ENCODE measurements around the gene AOPEP.

The AOPEP gene

DNA sequence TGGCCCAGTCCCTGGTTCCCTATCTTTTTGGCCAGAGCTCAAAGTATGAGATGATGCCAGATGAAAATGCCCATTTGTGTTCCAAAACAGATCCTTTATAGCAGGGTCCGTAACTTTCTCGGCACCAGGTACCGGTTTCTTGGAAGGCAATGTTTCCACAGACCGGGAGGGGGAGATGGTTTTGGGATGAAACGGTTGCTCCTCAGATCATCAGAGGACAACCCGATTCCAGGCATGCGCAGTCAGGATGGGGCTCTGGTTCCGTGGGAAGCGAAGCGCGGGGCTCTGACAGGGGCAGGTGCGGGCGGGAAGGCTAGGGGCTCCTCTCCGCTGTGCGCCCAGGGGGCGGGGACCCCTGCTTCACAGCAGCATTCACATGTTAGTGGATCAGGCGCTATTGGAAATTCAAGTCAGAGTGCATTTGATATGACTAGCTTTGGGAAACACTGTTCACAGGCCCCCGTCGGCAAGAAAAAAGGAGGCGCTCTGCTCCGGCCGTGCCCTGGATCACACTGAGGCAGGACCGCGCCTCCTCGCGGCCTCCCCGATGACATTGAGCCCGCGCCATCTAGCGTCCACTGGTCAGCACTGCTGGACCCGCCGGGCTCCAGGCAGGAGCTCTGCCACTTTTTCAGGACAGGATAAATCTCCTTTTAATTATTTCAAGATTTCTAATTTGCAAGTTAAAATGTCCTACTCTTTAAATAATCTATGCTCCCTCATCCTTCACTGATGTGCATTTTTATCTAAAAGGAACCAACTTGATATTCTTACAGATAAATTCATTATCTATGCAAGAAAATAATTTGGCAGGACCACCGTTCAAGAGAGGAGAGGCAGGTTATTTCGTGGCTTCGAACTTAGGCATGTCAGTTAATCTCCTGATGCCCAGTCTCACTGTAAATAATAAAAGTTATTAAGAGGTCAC is 401.0 kb downstream of the AOPEP start:
- in situ Hi-C loops (cut with MboI; ENCODE audit: low sequenced_read_pairs) = no loop called here

DNA sequence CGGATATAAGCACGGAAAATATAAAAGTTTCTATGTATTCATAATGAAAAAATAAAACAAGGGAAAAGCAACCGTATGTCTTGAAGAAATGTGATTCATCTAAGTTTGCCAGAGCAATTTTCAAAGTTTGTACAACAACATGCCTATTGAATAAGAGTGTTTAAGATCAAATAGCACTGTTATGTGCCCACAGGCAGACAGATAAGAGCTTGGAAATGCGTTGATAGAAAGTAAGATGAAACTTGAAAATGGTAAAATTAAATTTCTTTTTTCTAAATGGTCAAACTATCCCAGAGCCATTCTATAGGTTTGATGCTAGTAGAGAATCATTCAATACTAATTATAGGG is 401.7 kb downstream of the AOPEP start:
- in situ Hi-C loops (cut with MboI; ENCODE audit: low sequenced_read_pairs) = no loop called here

DNA sequence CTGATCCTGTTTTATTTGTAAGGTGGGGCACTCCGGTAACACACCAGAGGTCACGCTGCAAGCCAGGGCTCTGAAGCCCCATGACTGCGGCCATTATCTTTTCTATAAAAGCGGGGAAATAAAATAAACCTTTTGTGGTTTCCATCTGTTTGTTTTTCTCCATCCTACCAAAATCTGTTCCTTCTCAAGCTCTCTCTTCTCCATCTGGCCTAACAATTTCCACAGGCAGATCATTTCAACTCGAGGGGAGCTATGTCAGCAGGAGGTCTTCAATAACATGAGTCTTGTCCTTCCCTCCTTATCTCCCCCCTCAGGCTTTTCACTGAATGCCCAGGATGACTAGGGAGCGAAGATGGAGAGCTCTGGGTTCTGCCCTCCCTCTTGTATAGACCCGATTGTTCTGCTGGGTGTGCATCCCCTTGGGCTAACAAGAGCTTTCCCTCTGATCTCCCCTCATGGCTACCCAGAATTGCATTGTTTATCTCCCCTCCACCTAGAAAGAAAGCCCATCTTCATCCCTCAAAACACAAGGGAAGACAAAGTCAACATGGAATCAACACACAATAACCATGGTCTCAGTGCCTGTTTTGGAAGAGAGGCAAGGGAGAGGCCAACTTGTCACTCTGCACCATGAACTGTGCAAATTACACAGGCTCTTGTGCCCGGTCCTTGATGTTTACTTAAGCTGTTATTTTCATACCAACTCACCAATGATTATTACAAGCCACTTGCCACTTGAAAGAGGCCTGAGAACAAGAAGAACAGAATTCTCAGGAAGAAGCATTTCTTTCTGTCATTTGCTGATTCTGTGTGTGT is 403.2 kb downstream of the AOPEP start:
- in situ Hi-C loops (cut with MboI; ENCODE audit: low sequenced_read_pairs) = no loop called here

DNA sequence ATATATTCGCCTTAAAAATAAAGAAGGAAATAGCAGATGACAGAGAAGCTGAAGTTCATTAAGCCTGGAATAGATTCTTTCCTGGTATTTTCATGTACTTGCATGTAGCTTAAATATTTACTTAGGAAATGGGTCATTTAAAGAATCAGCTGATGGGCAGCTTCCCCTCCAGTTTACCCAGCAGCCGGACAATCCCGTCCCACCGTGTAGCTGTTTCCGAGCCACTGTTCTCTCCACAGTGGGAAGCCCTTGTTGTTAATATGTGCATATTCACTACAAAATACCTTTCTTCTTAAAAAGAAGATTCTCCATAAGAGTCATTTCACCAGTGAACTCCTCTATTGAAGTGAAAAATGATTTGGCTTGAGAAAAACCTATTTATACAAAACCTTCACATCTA is 404.0 kb downstream of the AOPEP start:
- in situ Hi-C loops (cut with MboI; ENCODE audit: low sequenced_read_pairs) = no loop called here

DNA sequence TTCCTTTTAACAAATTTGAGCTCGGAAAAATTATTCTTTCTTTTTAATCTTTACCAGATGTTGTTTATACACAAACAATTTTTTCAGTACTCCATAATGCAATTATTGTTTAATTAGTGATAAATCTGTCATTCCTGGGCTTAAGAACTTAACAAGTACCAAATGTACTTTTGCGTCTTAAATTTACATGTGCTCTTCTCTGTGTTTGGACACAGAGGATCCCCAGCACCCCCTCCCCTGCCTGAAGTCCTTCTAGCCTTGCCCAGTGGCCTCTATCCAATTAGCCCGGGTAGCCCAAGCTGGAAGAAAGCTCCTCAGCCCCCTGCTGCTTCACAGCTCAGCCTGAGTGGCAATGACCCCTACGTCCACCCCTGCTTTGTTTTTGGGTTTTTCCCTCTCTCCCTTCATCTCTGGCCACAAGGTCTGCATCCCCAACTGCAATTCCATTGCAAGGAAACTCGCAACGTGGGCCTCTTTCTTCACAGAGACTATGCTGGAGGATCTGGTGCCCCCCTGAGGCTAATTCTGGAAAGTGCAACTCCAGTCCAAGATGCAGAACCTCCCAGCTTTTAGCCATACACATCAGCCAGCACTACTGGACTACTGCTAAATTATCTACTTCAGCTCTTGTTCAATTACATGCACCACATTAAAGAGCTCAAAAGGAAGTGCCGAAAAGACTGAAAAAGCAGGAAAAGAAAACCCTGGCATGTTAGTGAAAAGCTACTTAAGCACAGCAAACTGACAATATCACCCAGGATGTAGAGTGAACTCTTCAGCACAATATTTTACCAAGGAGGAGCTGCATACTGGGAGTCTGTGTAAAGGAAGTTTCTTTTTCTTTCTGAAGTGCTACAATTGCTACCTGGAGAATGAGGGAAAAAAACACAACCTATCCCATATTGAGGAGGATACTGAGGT is 404.8 kb downstream of the AOPEP start:
- in situ Hi-C loops (cut with MboI; ENCODE audit: low sequenced_read_pairs) = no loop called here

DNA sequence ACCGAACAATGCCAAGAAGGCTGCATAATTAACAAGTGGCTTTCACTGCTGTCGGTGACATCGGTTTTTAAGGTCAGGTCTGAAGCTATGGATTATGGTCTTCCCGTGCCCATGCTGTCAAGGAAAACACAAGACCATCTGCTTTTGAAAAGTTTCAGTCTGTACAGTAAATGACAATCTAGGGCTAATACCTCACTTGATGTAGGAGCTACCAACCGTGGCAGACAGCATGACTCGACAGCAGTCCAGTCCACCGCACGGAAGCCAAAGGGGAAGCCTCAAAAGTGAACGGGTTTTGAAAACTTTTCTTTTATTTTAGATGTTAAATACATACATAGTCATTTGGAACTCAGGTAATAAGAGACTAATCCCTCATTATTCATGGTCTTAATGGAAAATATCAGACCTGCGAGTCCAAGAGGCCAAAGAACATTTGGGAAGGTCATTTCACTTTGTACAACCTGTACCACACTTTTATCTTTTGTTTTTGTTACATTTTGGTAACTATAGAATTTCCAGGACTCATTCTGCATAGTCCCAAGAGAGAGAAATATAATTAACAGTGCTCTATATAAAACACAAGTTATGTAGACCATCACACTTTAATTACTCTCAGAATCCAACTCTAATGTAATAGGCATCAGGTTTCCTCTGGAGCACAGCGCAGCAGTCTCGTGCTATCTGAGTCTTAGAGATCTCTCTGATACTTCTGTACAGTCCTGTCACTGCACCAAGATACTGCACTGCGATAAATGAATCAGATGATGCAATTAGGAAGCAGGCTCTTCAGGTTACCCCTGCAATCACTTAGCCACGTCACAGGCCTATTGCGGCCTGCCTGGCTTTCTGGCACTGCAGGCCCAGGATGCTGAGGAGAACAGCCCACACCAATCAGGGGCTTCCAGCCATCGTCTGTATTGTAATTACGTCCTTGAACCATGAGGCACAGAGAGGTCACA is 406.1 kb downstream of the AOPEP start:
- in situ Hi-C loops (cut with MboI; ENCODE audit: low sequenced_read_pairs) = no loop called here

DNA sequence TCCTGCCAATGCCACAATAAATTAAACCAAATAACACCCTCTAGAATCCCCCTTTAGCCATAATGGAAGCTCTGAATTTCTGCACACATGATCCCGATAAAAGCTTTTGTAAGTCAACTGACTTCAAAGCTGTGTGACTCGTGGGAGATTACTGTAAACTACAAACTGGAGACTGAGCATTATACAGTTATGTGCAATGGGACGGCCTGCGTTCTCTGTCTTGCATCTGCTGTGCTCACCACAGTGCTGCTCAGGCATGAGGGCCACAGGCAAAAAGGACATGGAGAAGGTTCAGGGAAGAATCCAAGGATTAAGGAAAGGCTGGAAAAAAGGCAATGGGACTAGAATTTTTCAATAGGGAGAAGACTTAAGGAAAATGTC is 406.8 kb downstream of the AOPEP start:
- in situ Hi-C loops (cut with MboI; ENCODE audit: low sequenced_read_pairs) = no loop called here

DNA sequence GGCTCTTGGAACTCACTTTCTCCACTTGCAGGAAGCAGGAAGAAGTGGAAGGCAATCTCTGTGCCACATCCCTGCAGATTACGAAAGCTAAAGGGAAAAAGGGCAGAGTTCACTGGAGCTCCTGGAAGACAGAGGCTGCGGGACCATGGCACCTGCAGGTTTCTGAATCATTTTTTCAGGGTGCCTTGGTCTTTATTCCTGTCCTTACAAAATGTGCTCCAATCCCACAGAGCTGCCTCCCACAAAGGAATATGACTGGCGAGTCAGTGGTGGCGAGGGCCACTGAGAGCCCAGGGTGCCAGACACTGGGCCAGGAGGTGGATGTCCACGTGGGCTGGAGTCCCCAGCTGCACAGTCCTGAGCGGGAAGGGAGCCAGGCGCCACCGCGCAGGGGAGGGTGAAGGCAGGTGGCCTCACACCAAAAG is 408.0 kb downstream of the AOPEP start:
- in situ Hi-C loops (cut with MboI; ENCODE audit: low sequenced_read_pairs) = no loop called here

DNA sequence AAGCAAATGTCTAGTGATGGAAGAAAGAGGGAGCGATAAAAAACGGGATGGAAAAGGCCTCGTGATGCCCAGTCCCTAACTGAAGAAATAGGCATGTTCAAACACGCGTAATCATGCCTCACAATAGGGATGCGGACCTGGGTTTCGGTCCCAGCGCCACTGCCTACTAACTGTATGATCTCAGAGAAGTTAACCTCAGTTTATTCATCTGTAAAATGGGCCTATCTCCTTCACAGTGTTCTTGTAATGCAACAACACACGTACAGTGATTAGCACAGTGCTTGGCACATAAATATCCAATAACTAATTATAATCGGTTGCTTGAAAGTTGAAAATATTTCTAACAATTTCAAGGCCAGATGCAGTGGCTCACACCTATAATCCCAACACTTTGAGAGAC is 409.3 kb downstream of the AOPEP start:
- in situ Hi-C loops (cut with MboI; ENCODE audit: low sequenced_read_pairs) = no loop called here

Data from hTERT RPE-1 (cell line).